Measurements from ENCODE around the gene SLC24A2.
"Not testable (repeated sequence)": the region's sequence is repeated elsewhere in the genome, so short reads cannot be mapped to it uniquely, and the experiment has no call there.

SLC24A2 gene

GRCh38 chr9:19788614-19789271 lies at the start of gene SLC24A2:
Gene SLC24A2 (minus strand): TSS chr9:19789037.
- H3K27me3 Mint-ChIP-seq = peaks cover 9% of the 10 kb centered on the region
- no peaks in the 10 kb centered on the region for H3K36me3 Mint-ChIP-seq
- H3K9me3 Mint-ChIP-seq = peaks cover 2% of the 10 kb centered on the region
- ATAC-seq = no peak
- H3K27ac Mint-ChIP-seq = no peak within 1 kb of the TSS
- no peak within 1 kb of the TSS for H3K4me3 Mint-ChIP-seq
- no peaks in the 10 kb centered on the region for H3K4me1 Mint-ChIP-seq

DNA sequence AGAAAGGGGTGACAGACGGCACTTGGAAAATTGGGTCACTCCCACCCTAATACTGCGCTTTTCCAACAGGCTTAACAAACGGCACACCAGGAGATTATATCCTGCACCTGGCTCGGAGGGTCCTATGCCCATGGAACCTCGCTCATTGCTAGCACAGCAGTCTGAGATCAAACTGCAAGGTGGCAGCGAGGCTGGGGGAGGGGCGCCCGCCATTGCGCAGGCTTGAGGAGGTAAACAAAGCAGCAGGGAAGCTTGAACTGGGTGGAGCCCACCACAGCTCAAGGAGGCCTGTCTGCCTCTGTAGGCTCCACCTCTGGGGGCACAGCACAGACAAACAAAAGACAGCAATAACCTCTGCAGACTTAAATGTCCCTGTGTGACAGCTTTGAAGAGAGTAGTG lies 44.5 kb upstream of the SLC24A2 start:
- not testable (repeated sequence) for ATAC-seq, H3K9me3 Mint-ChIP-seq, H3K4me1 Mint-ChIP-seq, H3K36me3 Mint-ChIP-seq, H3K27ac Mint-ChIP-seq, H3K4me3 Mint-ChIP-seq, H3K27me3 Mint-ChIP-seq

- H3K9me3 Mint-ChIP-seq = no peaks in the 10 kb centered on the region
- H3K36me3 Mint-ChIP-seq = no peaks in the 10 kb centered on the region
- no peak for ATAC-seq
- H3K4me1 Mint-ChIP-seq = no peaks in the 10 kb centered on the region
- H3K27me3 Mint-ChIP-seq = no peaks in the 10 kb centered on the region
- no peak overlapping the region for H3K4me3 Mint-ChIP-seq
- no peak overlapping the region for H3K27ac Mint-ChIP-seq
Observed at GRCh38 chr9:19830796-19831195, 42.0 kb upstream of the SLC24A2 start.

DNA sequence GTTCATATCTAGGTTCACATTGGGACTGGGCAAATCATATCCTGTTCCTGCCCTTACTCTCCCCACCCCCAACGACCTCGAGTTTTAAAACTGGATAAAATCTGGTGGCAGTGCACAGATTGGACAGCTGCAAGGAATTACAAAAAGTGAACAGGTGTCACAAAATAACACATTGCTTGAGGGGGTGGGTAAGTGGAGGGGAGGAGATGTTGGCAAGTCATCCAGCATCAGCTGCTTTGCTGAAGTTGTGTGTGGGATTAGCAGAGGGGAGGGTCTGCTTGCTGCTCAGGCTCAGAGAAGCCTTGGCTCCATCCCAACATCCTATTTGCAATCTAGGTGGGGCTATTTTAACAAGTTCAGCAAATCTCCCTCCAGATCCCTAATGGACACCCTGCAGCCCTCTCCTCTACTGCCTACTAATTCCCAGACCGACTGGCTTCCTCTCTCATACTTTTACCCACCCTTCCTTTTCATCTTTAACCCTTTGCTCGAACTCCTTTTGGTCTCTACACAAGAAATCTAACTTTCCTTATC lies 39.8 kb upstream of the SLC24A2 start:
- Mint-ChIP-seq H3K27me3 (no peaks in the 10 kb centered on the region), H3K4me1 (no peaks in the 10 kb centered on the region), H3K27ac (no peak overlapping the region), H3K36me3 (no peaks in the 10 kb centered on the region), H3K9me3 (no peaks in the 10 kb centered on the region), H3K4me3 (no peak overlapping the region)
- no peak for ATAC-seq

- Mint-ChIP-seq H3K4me3 (no peak overlapping the region), H3K36me3 (no peaks in the 10 kb centered on the region), H3K9me3 (peaks cover 17% of the 10 kb centered on the region), H3K27ac (no peak overlapping the region), H3K27me3 (no peaks in the 10 kb centered on the region), H3K4me1 (no peaks in the 10 kb centered on the region)
- no peak for ATAC-seq
Observed at GRCh38 chr9:19816769-19817168, 27.9 kb upstream of the SLC24A2 start.

DNA sequence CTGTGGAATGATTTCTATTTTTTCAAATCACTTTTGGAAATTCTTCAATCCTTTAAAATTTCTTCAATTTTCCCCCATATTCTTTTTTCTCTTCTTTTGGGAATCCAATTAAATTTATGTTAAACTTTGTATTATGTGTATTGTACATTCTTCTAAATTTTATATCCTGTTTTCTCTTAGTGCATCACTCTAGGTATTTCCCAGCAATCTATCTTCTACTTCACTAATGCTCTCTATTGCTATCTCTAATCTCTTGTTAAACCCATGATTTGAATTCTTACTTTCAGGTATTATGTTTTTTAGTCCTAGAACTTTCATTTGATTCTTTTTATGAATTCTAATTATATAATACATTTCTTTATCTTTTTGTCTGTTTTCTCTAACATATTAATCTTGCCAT lies 23.4 kb upstream of the SLC24A2 start:
- ATAC-seq = no peak
- Mint-ChIP-seq H3K27me3 (no peaks in the 10 kb centered on the region), H3K36me3 (no peaks in the 10 kb centered on the region), H3K27ac (no peak overlapping the region), H3K4me1 (no peaks in the 10 kb centered on the region), H3K4me3 (no peak overlapping the region), H3K9me3 (peaks cover 17% of the 10 kb centered on the region)

GRCh38 chr9:19809422-19810269 lies 20.8 kb upstream of the SLC24A2 start:
- Mint-ChIP-seq H3K27ac (no peak overlapping the region), H3K4me3 (no peak overlapping the region), H3K27me3 (no peaks in the 10 kb centered on the region), H3K9me3 (peaks cover 11% of the 10 kb centered on the region), H3K36me3 (no peaks in the 10 kb centered on the region), H3K4me1 (no peaks in the 10 kb centered on the region)
- ATAC-seq = no peak

- no peaks in the 10 kb centered on the region for H3K4me1 Mint-ChIP-seq
- no peak for ATAC-seq
- H3K27me3 Mint-ChIP-seq = no peaks in the 10 kb centered on the region
- H3K4me3 Mint-ChIP-seq = no peak overlapping the region
- H3K36me3 Mint-ChIP-seq = no peaks in the 10 kb centered on the region
- peaks cover 7% of the 10 kb centered on the region for H3K9me3 Mint-ChIP-seq
- no peak overlapping the region for H3K27ac Mint-ChIP-seq
Observed at GRCh38 chr9:19807182-19807892, 18.5 kb upstream of the SLC24A2 start.

- no peaks in the 10 kb centered on the region for H3K4me1 Mint-ChIP-seq
- H3K27me3 Mint-ChIP-seq = no peaks in the 10 kb centered on the region
- no peak for ATAC-seq
- no peaks in the 10 kb centered on the region for H3K9me3 Mint-ChIP-seq
- no peak overlapping the region for H3K4me3 Mint-ChIP-seq
- no peak overlapping the region for H3K27ac Mint-ChIP-seq
- H3K36me3 Mint-ChIP-seq = no peaks in the 10 kb centered on the region
Observed at GRCh38 chr9:19804431-19804830, 15.6 kb upstream of the SLC24A2 start.

GRCh38 chr9:19800884-19801283 lies 12.0 kb upstream of the SLC24A2 start:
- Mint-ChIP-seq H3K9me3 (peaks cover 5% of the 10 kb centered on the region), H3K36me3 (no peaks in the 10 kb centered on the region), H3K4me3 (no peak overlapping the region), H3K27me3 (no peaks in the 10 kb centered on the region), H3K27ac (no peak overlapping the region), H3K4me1 (no peaks in the 10 kb centered on the region)
- ATAC-seq = no peak

DNA sequence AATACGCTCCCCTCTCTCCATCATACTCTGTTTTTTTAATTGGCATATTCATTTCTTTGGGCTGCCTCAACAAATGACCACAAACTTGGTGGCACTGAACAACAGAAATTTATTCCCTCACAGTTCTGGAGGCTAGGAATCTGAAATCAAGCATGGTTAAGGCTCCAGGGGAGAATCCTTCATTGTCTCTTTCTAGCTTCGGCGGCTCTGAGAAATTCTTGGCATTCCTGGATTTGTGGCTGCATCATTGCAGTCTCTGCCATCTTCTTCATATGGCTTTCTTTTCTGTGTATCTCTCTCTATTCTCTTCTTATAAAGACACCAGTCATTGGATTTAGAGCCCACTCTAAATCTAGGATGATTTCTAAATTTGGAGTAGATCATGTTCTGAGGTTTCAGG lies 10.9 kb upstream of the SLC24A2 start:
- Mint-ChIP-seq H3K27ac (no peak overlapping the region), H3K4me1 (no peaks in the 10 kb centered on the region), H3K9me3 (peaks cover 9% of the 10 kb centered on the region), H3K4me3 (no peak overlapping the region), H3K27me3 (no peaks in the 10 kb centered on the region), H3K36me3 (no peaks in the 10 kb centered on the region)
- ATAC-seq = no peak

DNA sequence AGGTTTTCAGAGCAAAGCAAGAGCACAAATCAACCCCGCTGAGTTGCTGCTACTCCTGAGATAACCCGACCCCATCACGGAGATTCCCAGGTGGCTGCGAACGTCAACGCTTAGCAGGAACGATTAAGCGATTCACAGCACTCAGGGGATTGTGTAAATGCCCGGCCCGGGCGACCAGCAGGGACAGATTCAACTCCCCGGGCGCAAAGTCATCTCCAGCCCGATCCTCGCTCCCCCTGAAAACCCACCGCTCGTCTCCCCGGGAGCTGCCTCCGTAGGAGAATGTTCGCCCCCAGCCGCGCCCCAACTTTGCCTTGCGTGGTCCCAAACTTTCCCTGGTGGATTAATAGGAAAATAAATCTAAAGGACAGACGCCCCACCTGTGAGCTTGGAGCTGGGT lies 685 bp downstream of the SLC24A2 start:
- peaks cover 9% of the 10 kb centered on the region for H3K27me3 Mint-ChIP-seq
- no peaks in the 10 kb centered on the region for H3K36me3 Mint-ChIP-seq
- H3K4me1 Mint-ChIP-seq = no peaks in the 10 kb centered on the region
- H3K27ac Mint-ChIP-seq = no peak overlapping the region
- H3K9me3 Mint-ChIP-seq = peaks cover 2% of the 10 kb centered on the region
- no peak overlapping the region for H3K4me3 Mint-ChIP-seq
- no peak for ATAC-seq

- Mint-ChIP-seq H3K27ac (no peak overlapping the region), H3K4me1 (no peaks in the 10 kb centered on the region), H3K27me3 (peaks cover 9% of the 10 kb centered on the region), H3K4me3 (no peak overlapping the region), H3K9me3 (peaks cover 2% of the 10 kb centered on the region), H3K36me3 (no peaks in the 10 kb centered on the region)
- ATAC-seq = no peak
Observed at GRCh38 chr9:19787672-19788071, 1.2 kb downstream of the SLC24A2 start.

- peaks cover 9% of the 10 kb centered on the region for H3K27me3 Mint-ChIP-seq
- ATAC-seq = no peak
- peaks cover 2% of the 10 kb centered on the region for H3K9me3 Mint-ChIP-seq
Observed at GRCh38 chr9:19785230-19785629, 3.6 kb downstream of the SLC24A2 start.

GRCh38 chr9:19784136-19784535 lies 4.7 kb downstream of the SLC24A2 start:
- no peak overlapping the region for H3K4me3 Mint-ChIP-seq
- no peaks in the 10 kb centered on the region for H3K4me1 Mint-ChIP-seq
- no peaks in the 10 kb centered on the region for H3K36me3 Mint-ChIP-seq
- peaks cover 6% of the 10 kb centered on the region for H3K27me3 Mint-ChIP-seq
- no peak for ATAC-seq
- no peak overlapping the region for H3K27ac Mint-ChIP-seq
- H3K9me3 Mint-ChIP-seq = peaks cover 2% of the 10 kb centered on the region

More at GRCh38 chr9:19785230-19785629, 3.6 kb downstream of the SLC24A2 start:
- H3K4me3 Mint-ChIP-seq = no peak overlapping the region
- H3K27ac Mint-ChIP-seq = no peak overlapping the region
- H3K36me3 Mint-ChIP-seq = no peaks in the 10 kb centered on the region
- H3K4me1 Mint-ChIP-seq = no peaks in the 10 kb centered on the region

Measured in stimulated activated memory B cell treated with anti-CD40 and anti-IgM and Interleukin-4, amounts not matched to agents 10 μg/mL and 1 μg/mL and 100 μg/mL, for 72 hours (primary cell).